ENCODE results near the gene PEX14.

GRCh38 chr1:10583641-10584040 lies 108.9 kb downstream of the PEX14 start:
- TF ChIP-seq CTCF (IDR thresholded peaks at IDR 0.05; ENCODE audit: poor library complexity, severe bottlenecking), result no peak
- TF ChIP-seq TAF1 (IDR thresholded peaks at IDR 0.05; ENCODE audit: low read depth), result no peak
- no peak for TF ChIP-seq EZH2 (IDR thresholded peaks at IDR 0.05; ENCODE audit: borderline replicate concordance, insufficient read depth, low read length, poor library complexity, severe bottlenecking)
- no peak for TF ChIP-seq EP300 (conservative IDR thresholded peaks at IDR 0.05; ENCODE audit: poor library complexity, severe bottlenecking)
- TF ChIP-seq RAD21 (conservative IDR thresholded peaks at IDR 0.05), result no peak
